Endothelial cell (in vitro differentiated cells): ENCODE results near the gene B3GLCT. TPM values are rescaled to one million over a fixed set of nuclear protein-coding genes. Genes with fewer than 3 reads are reported as not detected.
A peak's percentile ranks its signal among the peaks of the same experiment; 100 is the strongest.

Experiments
- DNase-seq: peaks from one replicate; pipeline ENCODE4 v3.0.0; 2021; ENCODE audit warnings: low spot score
- H3K27ac Mint-ChIP-seq: one replicate; pipeline ENCODE4 v1.8.0; 2021; ENCODE audit warnings: mixed read lengths, inconsistent platforms; ENCODE audit not compliant: unreplicated experiment
- H3K27me3 Mint-ChIP-seq: one replicate; pipeline ENCODE4 v1.8.0; 2021; ENCODE audit warnings: mild to moderate bottlenecking, moderate library complexity, mixed read lengths, inconsistent platforms; ENCODE audit not compliant: unreplicated experiment
- H3K36me3 Mint-ChIP-seq: one replicate; pipeline ENCODE4 v1.8.0; 2021; ENCODE audit warnings: mild to moderate bottlenecking, low read depth, mixed read lengths, inconsistent platforms; ENCODE audit not compliant: unreplicated experiment
- H3K4me1 Mint-ChIP-seq: one replicate; pipeline ENCODE4 v1.8.0; 2021; ENCODE audit warnings: mild to moderate bottlenecking, mixed read lengths, inconsistent platforms; ENCODE audit not compliant: unreplicated experiment
- H3K4me3 Mint-ChIP-seq: one replicate; pipeline ENCODE4 v1.8.0; 2021; ENCODE audit warnings: mild to moderate bottlenecking, mixed read lengths, inconsistent platforms; ENCODE audit not compliant: unreplicated experiment
- H3K9me3 Mint-ChIP-seq: one replicate; pipeline ENCODE4 v1.8.0; 2021; ENCODE audit warnings: mixed read lengths, inconsistent platforms; ENCODE audit not compliant: unreplicated experiment
- total RNA-seq: library from RNA; stranded (reverse); fragmentation: NEBNext Ultra II Directional; extraction: Animal tissue kit (Norgen Biotek cat#: 25700); gene quantifications from one replicate; pipeline ENCODE4 v1.2.1, GENCODE V29; 2021; ENCODE audit not compliant: unreplicated experiment
- TF ChIP-seq, protein P1 (sequence below): fragments of 200-600 bp; sonication (generic); IDR thresholded peaks from one replicate; pipeline ENCODE4 v1.5.0; 2021; ENCODE audit warnings: antibody characterized with exemption; ENCODE audit not compliant: unreplicated experiment

B3GLCT gene
- total RNA-seq, 1 donor from 2014 or later = 9.8 TPM

DNA sequence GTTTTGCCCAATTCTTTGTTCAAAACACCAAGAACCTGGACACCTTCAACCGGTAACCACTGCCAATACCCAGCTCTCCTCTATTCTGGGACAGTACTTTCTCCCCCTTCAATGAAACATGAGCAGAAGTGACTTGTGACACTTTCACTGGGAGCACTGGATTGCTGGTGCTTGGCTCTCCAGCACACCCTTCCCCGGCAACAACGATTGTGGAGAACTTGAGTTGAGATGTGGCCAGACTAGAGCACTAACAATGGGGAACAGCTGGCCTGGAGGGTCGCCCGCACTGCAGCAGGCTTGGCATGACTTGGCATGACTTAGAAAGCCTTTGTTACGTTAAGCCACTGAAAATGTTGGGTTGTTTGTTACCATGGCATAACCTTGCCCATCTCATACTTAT lies 7.5 kb upstream of the B3GLCT start:
- Mint-ChIP-seq H3K27me3 (peaks cover 4% of the 10 kb centered on the region), H3K4me3 (no peak overlapping the region), H3K27ac (no peak overlapping the region), H3K36me3 (no peaks in the 10 kb centered on the region), H3K9me3 (no peaks in the 10 kb centered on the region), H3K4me1 (peaks cover 7% of the 10 kb centered on the region)
- DNase-seq = no peak
- TF ChIP-seq, protein P1, sequence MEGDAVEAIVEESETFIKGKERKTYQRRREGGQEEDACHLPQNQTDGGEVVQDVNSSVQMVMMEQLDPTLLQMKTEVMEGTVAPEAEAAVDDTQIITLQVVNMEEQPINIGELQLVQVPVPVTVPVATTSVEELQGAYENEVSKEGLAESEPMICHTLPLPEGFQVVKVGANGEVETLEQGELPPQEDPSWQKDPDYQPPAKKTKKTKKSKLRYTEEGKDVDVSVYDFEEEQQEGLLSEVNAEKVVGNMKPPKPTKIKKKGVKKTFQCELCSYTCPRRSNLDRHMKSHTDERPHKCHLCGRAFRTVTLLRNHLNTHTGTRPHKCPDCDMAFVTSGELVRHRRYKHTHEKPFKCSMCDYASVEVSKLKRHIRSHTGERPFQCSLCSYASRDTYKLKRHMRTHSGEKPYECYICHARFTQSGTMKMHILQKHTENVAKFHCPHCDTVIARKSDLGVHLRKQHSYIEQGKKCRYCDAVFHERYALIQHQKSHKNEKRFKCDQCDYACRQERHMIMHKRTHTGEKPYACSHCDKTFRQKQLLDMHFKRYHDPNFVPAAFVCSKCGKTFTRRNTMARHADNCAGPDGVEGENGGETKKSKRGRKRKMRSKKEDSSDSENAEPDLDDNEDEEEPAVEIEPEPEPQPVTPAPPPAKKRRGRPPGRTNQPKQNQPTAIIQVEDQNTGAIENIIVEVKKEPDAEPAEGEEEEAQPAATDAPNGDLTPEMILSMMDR = no peak

DNA sequence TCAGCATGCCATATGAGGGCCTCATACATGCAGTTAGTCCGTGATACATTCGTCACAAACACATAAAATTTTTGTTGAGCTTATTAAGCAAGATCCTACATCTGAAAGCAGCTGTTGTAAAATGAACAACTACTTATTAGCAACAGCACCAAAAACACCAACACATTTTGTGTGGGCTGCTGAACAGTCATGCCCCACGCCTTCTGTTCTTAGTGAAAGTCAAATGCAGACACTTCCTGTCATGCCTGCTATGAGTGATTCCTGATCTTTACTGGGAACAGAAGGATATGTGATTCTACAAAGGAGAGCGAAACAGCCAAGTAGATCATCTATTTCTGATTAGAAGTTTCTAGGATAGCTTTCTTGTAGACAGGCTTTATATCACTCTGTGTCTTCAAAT lies 4.2 kb upstream of the B3GLCT start:
- H3K4me1 Mint-ChIP-seq = peaks cover 18% of the 10 kb centered on the region
- TF ChIP-seq, protein P1 = no peak
- no peaks in the 10 kb centered on the region for H3K36me3 Mint-ChIP-seq

DNA sequence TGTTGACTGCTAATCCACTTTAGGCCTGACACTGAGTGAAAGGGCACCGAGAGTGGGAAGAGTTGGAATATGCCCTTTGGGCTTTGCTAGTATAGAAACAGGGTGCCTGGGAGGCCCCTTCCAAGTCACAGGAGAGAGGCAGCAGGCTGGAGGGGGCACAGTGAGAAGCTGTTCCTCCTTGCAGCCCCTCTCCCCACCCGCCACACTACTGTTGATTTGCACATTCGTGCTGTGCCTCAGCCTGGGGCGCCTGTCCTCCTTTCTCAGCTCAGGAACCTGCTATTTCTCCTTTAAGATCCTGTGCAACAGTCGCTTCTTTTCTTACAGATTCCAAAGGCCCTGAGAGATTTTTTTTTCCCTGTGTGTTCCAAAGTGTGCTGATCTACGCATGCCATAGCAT lies 2.8 kb upstream of the B3GLCT start:
- DNase-seq = no peak
- Mint-ChIP-seq H3K4me1 (peaks cover 25% of the 10 kb centered on the region), H3K27me3 (peaks cover 10% of the 10 kb centered on the region), H3K4me3 (no peak overlapping the region), H3K9me3 (no peaks in the 10 kb centered on the region), H3K36me3 (no peaks in the 10 kb centered on the region), H3K27ac (no peak overlapping the region)
- TF ChIP-seq, protein P1 = no peak

More for the DNA sequence above, 4.2 kb upstream of the B3GLCT start:
- H3K9me3 Mint-ChIP-seq = no peaks in the 10 kb centered on the region
- DNase-seq = no peak
- peaks cover 6% of the 10 kb centered on the region for H3K27me3 Mint-ChIP-seq
- no peak overlapping the region for H3K27ac Mint-ChIP-seq
- no peak overlapping the region for H3K4me3 Mint-ChIP-seq

DNA sequence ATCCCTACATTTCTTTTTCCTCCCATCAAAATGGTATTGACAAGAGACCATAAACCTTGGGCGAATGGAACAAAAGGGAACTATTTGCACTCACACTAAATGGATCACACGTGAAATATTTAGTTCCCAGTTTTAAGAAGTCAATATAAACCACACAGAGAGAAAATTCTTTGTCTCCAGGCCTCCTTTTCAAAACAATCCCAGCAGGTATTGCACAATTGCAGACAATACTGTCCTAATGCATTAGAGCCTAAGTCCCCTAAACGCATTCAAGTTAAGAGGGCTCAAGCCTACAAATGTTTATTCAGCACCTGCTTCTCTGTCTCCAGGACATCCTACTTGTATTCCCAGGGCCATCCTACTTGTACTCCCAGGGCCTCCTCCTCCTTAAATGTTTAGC lies 1.3 kb upstream of the B3GLCT start:
- peaks cover 25% of the 10 kb centered on the region for H3K4me1 Mint-ChIP-seq
- H3K9me3 Mint-ChIP-seq = no peaks in the 10 kb centered on the region
- TF ChIP-seq, protein P1 = no peak
- H3K27ac Mint-ChIP-seq = no peak overlapping the region
- peak overlapping the region; percentile 29 for H3K4me3 Mint-ChIP-seq
- H3K27me3 Mint-ChIP-seq = peaks cover 10% of the 10 kb centered on the region
- no peaks in the 10 kb centered on the region for H3K36me3 Mint-ChIP-seq
- DNase-seq = no peak

DNA sequence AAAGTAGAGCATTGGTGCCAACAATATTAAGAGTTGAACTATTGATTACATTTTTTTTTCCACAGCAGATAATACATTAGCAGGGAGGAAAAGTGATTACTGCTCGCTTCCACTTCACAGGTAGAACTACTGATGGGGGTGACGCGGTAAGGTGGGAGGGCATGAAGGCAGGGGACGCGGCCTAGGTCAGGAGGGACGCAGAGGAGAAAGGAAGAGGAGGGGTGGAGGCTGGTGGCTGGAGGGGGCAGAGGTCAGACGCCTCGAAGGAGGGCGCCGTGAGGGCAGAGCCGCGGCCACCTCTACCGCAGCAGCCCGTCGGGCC lies 287 bp upstream of the B3GLCT start:
- peaks cover 26% of the 10 kb centered on the region for H3K4me1 Mint-ChIP-seq
- TF ChIP-seq, protein P1 = no peak
- peaks cover 11% of the 10 kb centered on the region for H3K27me3 Mint-ChIP-seq
- no peak for DNase-seq
- H3K9me3 Mint-ChIP-seq = no peaks in the 10 kb centered on the region
- no peaks in the 10 kb centered on the region for H3K36me3 Mint-ChIP-seq
- peak overlapping the region; percentile 92 for H3K4me3 Mint-ChIP-seq
- H3K27ac Mint-ChIP-seq = peak overlapping the region; percentile 80
